ENCODE measurements around the gene UXS1. TPM values are rescaled to one million over a fixed set of nuclear protein-coding genes. Genes with fewer than 3 reads are reported as not detected.

The UXS1 gene
- total RNA-seq, 2 experiments from 2014 or later = 20.5 to 21.9 TPM

GRCh38 chr2:106161341-106161740 lies 32.8 kb downstream of the UXS1 start:
- Histone ChIP-seq H2AFZ (ENCODE audit: low read length) (no peak overlapping the region; the same call in 1 of the 2 replicates), H3K9me2 (ENCODE audit: insufficient read depth, low read length) (no peaks in the 10 kb centered on the region), H3K4me2 (ENCODE audit: low read length) (peak overlapping the region; percentile 48), H3K27ac (ENCODE audit: low read depth, low read length, poor library complexity, severe bottlenecking) (peak overlapping the region; percentile 49), H3K9me3 (ENCODE audit: low read length) (no peaks in the 10 kb centered on the region), H4K20me1 (ENCODE audit: insufficient read depth, low read length) (no peaks in the 10 kb centered on the region), H3K4me3 (ENCODE audit: low read depth, low read length, poor library complexity, severe bottlenecking) (no peak overlapping the region), H3K4me1 (ENCODE audit: insufficient read depth, low read length, poor library complexity, severe bottlenecking) (peaks cover 36% of the 10 kb centered on the region), H3K79me2 (ENCODE audit: insufficient read depth, low read depth, low read length) (no peaks in the 10 kb centered on the region), H3K36me3 (ENCODE audit: insufficient read depth, low read length) (peaks cover 10% of the 10 kb centered on the region)
- no TSS peak for BruUV-seq (replicated peaks)
- TF ChIP-seq EZH2phosphoT487 (IDR thresholded peaks at IDR 0.05; ENCODE audit: borderline replicate concordance, low read depth, low read length) = no peak
- TF ChIP-seq, protein P1, sequence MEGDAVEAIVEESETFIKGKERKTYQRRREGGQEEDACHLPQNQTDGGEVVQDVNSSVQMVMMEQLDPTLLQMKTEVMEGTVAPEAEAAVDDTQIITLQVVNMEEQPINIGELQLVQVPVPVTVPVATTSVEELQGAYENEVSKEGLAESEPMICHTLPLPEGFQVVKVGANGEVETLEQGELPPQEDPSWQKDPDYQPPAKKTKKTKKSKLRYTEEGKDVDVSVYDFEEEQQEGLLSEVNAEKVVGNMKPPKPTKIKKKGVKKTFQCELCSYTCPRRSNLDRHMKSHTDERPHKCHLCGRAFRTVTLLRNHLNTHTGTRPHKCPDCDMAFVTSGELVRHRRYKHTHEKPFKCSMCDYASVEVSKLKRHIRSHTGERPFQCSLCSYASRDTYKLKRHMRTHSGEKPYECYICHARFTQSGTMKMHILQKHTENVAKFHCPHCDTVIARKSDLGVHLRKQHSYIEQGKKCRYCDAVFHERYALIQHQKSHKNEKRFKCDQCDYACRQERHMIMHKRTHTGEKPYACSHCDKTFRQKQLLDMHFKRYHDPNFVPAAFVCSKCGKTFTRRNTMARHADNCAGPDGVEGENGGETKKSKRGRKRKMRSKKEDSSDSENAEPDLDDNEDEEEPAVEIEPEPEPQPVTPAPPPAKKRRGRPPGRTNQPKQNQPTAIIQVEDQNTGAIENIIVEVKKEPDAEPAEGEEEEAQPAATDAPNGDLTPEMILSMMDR (conservative IDR thresholded peaks at IDR 0.05; ENCODE audit: low read length) = no peak
- POLR2A ChIA-PET = interaction anchor here (1.7 kb wide), 1 partner anchor 32 kb away, joined by 5 read pairs; no protein-coding TSS in a partner anchor
- DNase-seq (ENCODE audit: low spot score) = no peak
- CTCF ChIA-PET (ENCODE audit: unreplicated experiment) = no interaction called here
- intact Hi-C loops (cut with micrococcal nuclease; ENCODE audit: unreplicated experiment) = no loop called here

- Histone ChIP-seq H3K9me3 (ENCODE audit: low read length) (no peaks in the 10 kb centered on the region), H2AFZ (ENCODE audit: low read length) (peak overlapping the region; percentile 35; the same call in 1 of the 2 replicates), H3K4me2 (ENCODE audit: low read length) (peak overlapping the region; percentile 48), H3K36me3 (ENCODE audit: insufficient read depth, low read length) (peaks cover 10% of the 10 kb centered on the region), H3K4me3 (ENCODE audit: low read depth, low read length, poor library complexity, severe bottlenecking) (no peak overlapping the region), H3K4me1 (ENCODE audit: insufficient read depth, low read length, poor library complexity, severe bottlenecking) (peaks cover 36% of the 10 kb centered on the region), H3K9me2 (ENCODE audit: insufficient read depth, low read length) (no peaks in the 10 kb centered on the region), H3K79me2 (ENCODE audit: insufficient read depth, low read depth, low read length) (no peaks in the 10 kb centered on the region), H4K20me1 (ENCODE audit: insufficient read depth, low read length) (no peaks in the 10 kb centered on the region), H3K27ac (ENCODE audit: low read depth, low read length, poor library complexity, severe bottlenecking) (peak overlapping the region; percentile 49)
- TF ChIP-seq EZH2phosphoT487 (IDR thresholded peaks at IDR 0.05; ENCODE audit: borderline replicate concordance, low read depth, low read length) = no peak
- TF ChIP-seq, protein P1 (conservative IDR thresholded peaks at IDR 0.05; ENCODE audit: low read length) = no peak
- ChIA-PET POLR2A (interaction anchor here (0.7 kb wide), 1 partner anchor 23 kb away, joined by 4 read pairs; no protein-coding TSS in a partner anchor), CTCF (ENCODE audit: unreplicated experiment) (no interaction called here)
- no TSS peak for BruUV-seq (replicated peaks)
- intact Hi-C loops (cut with micrococcal nuclease; ENCODE audit: unreplicated experiment) = no loop called here
- peak; percentile 78 for DNase-seq (ENCODE audit: low spot score)
Measured at GRCh38 chr2:106160786-106161261, 33.3 kb downstream of the UXS1 start.
